Naive thymus-derived CD8-positive, alpha-beta T cell (primary cell): ENCODE data around the gene LRRC4C. TPM values are rescaled to one million over a fixed set of nuclear protein-coding genes. Genes with fewer than 3 reads are reported as not detected.
"Not testable (repeated sequence)": the region's sequence is repeated elsewhere in the genome, so short reads cannot be mapped to it uniquely, and the experiment has no call there.

Source experiments
- ATAC-seq, 2 donors: fragments of 150-1000 bp; cut with Tn5 transposase in 1 of 2; sonication (Bioruptor Pico), chemical (Tn5 transposase) in 1 of 2; 1 replicate in 1 of 2; 2 replicates in 1 of 2; pipeline ENCODE4 v1.10.0; 2021; ENCODE audit warnings: mild to moderate bottlenecking in 2 of 2, moderate library complexity in 2 of 2
- POLR2A ChIA-PET: fragments of 350-600 bp; sonication (Branson Sonifier 250); formaldehyde crosslinking; loops from one replicate; lab custom pipeline; 2021; ENCODE audit warnings: antibody characterized with exemption; lab: Charles Lee
- DNase-seq, 10 donors: peaks; one replicate each; pipeline versions ENCODE4 v3.0.0 to v3.0.0-alpha.2; 2020 to 2022
- H3K27ac Mint-ChIP-seq, 10 donors: one replicate each; pipeline ENCODE4 v1.8.0; 2020 to 2022; ENCODE audit warnings: mild to moderate bottlenecking in 10 of 10, mixed read lengths in 10 of 10, moderate library complexity in 4 of 10, inconsistent platforms in 1 of 10
- H3K27me3 Mint-ChIP-seq, 5 donors: one replicate each; pipeline ENCODE4 v1.8.0; 2021 to 2022; ENCODE audit warnings: mixed read lengths in 5 of 5
- H3K36me3 Mint-ChIP-seq, 3 donors: one replicate each; pipeline ENCODE4 v1.8.0; 2020 to 2022; ENCODE audit warnings: mixed read lengths in 3 of 3, mild to moderate bottlenecking in 2 of 3, inconsistent platforms in 1 of 3
- H3K4me1 Mint-ChIP-seq, 4 donors: one replicate each; pipeline ENCODE4 v1.8.0; 2021 to 2022; ENCODE audit warnings: mixed read lengths in 4 of 4
- H3K4me3 Mint-ChIP-seq, 10 donors: one replicate each; pipeline ENCODE4 v1.8.0; 2020 to 2022; ENCODE audit warnings: mild to moderate bottlenecking in 10 of 10, mixed read lengths in 10 of 10, moderate library complexity in 6 of 10, inconsistent platforms in 1 of 10
- H3K9me3 Mint-ChIP-seq, 9 donors: one replicate each; pipeline ENCODE4 v1.8.0; 2020 to 2022; ENCODE audit warnings: mixed read lengths in 9 of 9, mild to moderate bottlenecking in 3 of 9, inconsistent platforms in 1 of 9, moderate library complexity in 1 of 9
- polyA plus RNA-seq, 3 donors: library from polyadenylated mRNA; unstranded; fragments of 300-500 nt; fragmentation: Illumina TruSeq; gene quantifications; one replicate each; pipeline ENCODE4 v1.2.3, GENCODE V29; 2021
- total RNA-seq, 8 experiments: library from RNA in 2 of 8; stranded (reverse) in 2 of 8; gene quantifications; one replicate each; pipeline ENCODE4 v1.2.3 and lab custom pipeline; 2021 to 2026

The LRRC4C gene
- total and polyA plus RNA-seq, 5 experiments from 2014 or later, result not detected

- no peaks in the 10 kb centered on the region for H3K27me3 Mint-ChIP-seq
- no peak for DNase-seq
- H3K9me3 Mint-ChIP-seq, result peaks cover 4 to 35% (median 20%) of the 10 kb centered on the region in 9 donors
- H3K4me3 Mint-ChIP-seq, result no peak overlapping the region
- POLR2A ChIA-PET, result no interaction called here
- no peak for ATAC-seq
- H3K27ac Mint-ChIP-seq, result no peak overlapping the region
- H3K4me1 Mint-ChIP-seq, result no peaks in the 10 kb centered on the region
- no peaks in the 10 kb centered on the region for H3K36me3 Mint-ChIP-seq
Measured at GRCh38 chr11:41050791-41051190, 408.7 kb downstream of the LRRC4C start.

GRCh38 chr11:41047229-41047628 is 412.2 kb downstream of the LRRC4C start:
- no peak overlapping the region for H3K27ac Mint-ChIP-seq
- no peaks in the 10 kb centered on the region for H3K4me1 Mint-ChIP-seq
- no peaks in the 10 kb centered on the region for H3K36me3 Mint-ChIP-seq
- H3K9me3 Mint-ChIP-seq, result peaks cover 4 to 34% (median 20%) of the 10 kb centered on the region in 9 donors
- ATAC-seq, result no peak
- no peaks in the 10 kb centered on the region for H3K27me3 Mint-ChIP-seq
- no peak for DNase-seq
- POLR2A ChIA-PET, result no interaction called here
- no peak overlapping the region for H3K4me3 Mint-ChIP-seq

DNA sequence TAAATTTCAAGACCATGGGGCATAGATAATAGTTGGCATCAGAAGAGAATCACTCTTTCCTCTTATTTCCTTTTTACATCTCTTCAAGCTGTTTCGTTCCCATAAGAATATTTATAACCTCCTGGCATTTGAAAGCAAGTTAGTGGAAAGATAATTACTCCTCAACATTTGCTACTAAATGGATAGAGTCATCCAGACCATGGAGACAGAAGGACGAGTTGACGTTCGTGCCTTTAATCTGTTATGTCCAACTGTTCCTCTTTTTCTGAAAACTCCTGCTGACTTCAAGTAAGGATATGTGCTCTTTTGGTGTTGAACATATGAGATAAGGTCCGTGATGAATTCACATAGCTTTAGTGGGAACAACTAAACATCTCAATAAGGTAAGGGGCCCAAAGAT is 414.2 kb downstream of the LRRC4C start:
- no peak for ATAC-seq
- Mint-ChIP-seq H3K27me3 (no peaks in the 10 kb centered on the region), H3K4me1 (no peaks in the 10 kb centered on the region)

DNA sequence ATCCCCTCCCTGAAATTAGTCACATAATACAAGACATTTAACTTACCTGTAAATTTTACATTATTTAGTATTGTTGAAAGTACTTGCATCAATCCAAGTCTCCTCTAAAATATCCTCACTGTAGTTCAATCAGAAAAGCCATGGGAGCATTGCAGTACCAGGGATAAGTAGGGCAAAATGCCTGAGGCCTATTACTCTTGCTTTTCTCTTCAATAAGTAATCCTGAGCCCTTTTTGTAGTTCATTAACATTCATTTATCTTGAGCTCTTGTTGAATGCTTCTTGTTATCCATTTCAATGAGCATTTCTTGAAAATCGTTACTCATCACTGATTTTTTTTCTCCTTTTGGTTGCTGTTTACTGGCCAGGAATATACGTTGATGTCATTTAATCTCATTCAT is 414.7 kb downstream of the LRRC4C start:
- Mint-ChIP-seq H3K36me3 (no peaks in the 10 kb centered on the region), H3K27ac (no peak overlapping the region), H3K4me3 (no peak overlapping the region), H3K27me3 (no peaks in the 10 kb centered on the region), H3K9me3 (peaks cover 4 to 31% (median 18%) of the 10 kb centered on the region in 9 donors), H3K4me1 (no peaks in the 10 kb centered on the region)
- ATAC-seq (no peak), DNase-seq (no peak)
- POLR2A ChIA-PET, result no interaction called here

More for the DNA sequence above, 414.2 kb downstream of the LRRC4C start:
- Mint-ChIP-seq H3K4me3 (no peak overlapping the region), H3K27ac (no peak overlapping the region), H3K9me3 (peaks cover 4 to 27% (median 20%) of the 10 kb centered on the region in 9 donors), H3K36me3 (no peaks in the 10 kb centered on the region)
- DNase-seq, result no peak
- POLR2A ChIA-PET, result no interaction called here

- H3K9me3 Mint-ChIP-seq, result peaks cover 0 to 17% (median 13%) of the 10 kb centered on the region in 9 donors
- H3K27me3 Mint-ChIP-seq, result no peaks in the 10 kb centered on the region
- no peak overlapping the region for H3K4me3 Mint-ChIP-seq
- no peaks in the 10 kb centered on the region for H3K36me3 Mint-ChIP-seq
- DNase-seq, result no peak
- H3K27ac Mint-ChIP-seq, result no peak overlapping the region
- ATAC-seq, result no peak
- no peaks in the 10 kb centered on the region for H3K4me1 Mint-ChIP-seq
- POLR2A ChIA-PET, result no interaction called here
Measured at GRCh38 chr11:41042688-41043087, 416.8 kb downstream of the LRRC4C start.

DNA sequence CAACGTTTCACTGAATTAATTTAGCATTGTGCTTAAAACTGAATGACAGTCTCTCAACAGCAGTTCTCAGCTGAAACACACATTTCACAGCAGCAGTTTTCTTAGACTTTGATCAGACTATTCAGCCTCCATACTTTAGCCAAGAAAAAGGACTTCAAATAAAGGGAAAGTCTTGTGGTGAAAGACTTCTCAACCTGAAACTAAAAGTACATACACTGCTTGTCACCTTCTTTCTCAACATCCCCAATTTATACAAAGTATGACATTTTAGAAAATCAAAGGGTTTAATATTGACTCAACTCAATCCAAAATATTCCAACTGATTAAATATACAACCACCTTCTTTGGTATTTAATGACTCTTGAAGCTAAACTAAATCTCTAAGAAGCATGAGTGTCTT is 419.0 kb downstream of the LRRC4C start:
- Mint-ChIP-seq H3K4me3 (no peak overlapping the region), H3K27ac (no peak overlapping the region), H3K9me3 (peaks cover 0 to 21% (median 11%) of the 10 kb centered on the region in 9 donors), H3K36me3 (no peaks in the 10 kb centered on the region), H3K4me1 (no peaks in the 10 kb centered on the region), H3K27me3 (no peaks in the 10 kb centered on the region)
- DNase-seq, result no peak
- POLR2A ChIA-PET, result no interaction called here
- no peak for ATAC-seq

GRCh38 chr11:41039592-41039991 is 419.9 kb downstream of the LRRC4C start:
- POLR2A ChIA-PET, result no interaction called here
- Mint-ChIP-seq H3K9me3 (peaks cover 0 to 21% (median 10%) of the 10 kb centered on the region in 9 donors), H3K4me3 (peak overlapping the region in 1 of 10 donors; percentile 10), H3K4me1 (no peaks in the 10 kb centered on the region), H3K27ac (no peak overlapping the region), H3K36me3 (no peaks in the 10 kb centered on the region), H3K27me3 (no peaks in the 10 kb centered on the region)
- no peak for ATAC-seq
- DNase-seq, result no peak

- H3K27me3 Mint-ChIP-seq, result no peaks in the 10 kb centered on the region
- H3K36me3 Mint-ChIP-seq, result no peaks in the 10 kb centered on the region
- no peaks in the 10 kb centered on the region for H3K4me1 Mint-ChIP-seq
- ATAC-seq (no peak), DNase-seq (no peak)
- no peak overlapping the region for H3K27ac Mint-ChIP-seq
- peaks cover 0 to 19% (median 6%) of the 10 kb centered on the region in 9 donors for H3K9me3 Mint-ChIP-seq
- H3K4me3 Mint-ChIP-seq, result no peak overlapping the region
- POLR2A ChIA-PET, result no interaction called here
Measured at GRCh38 chr11:41031551-41032060, 427.8 kb downstream of the LRRC4C start.

DNA sequence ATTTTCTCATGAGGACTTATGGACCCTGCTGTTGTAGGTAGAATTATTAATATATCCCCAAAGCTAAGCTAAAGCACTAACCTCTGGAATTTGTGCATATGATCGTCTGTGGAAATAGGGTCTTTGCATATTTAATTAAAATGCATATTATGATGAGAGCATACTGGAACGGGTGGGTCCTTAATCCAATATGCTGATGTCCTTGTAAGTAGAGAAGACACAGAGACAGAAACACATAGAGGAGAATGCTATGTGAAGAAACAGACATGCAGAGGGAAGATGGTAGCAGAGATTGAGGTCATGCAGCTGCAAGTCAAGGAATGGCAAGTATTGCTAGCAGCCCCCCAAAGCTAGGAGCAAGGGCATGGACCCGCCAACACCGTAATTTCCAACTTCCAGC is 439.2 kb downstream of the LRRC4C start:
- Mint-ChIP-seq H3K9me3 (peaks cover 6 to 53% (median 18%) of the 10 kb centered on the region in 9 donors), H3K4me1 (no peaks in the 10 kb centered on the region), H3K27me3 (no peaks in the 10 kb centered on the region), H3K4me3 (no peak overlapping the region), H3K36me3 (no peaks in the 10 kb centered on the region), H3K27ac (no peak overlapping the region)
- DNase-seq (no peak), ATAC-seq (no peak)
- POLR2A ChIA-PET, result no interaction called here

DNA sequence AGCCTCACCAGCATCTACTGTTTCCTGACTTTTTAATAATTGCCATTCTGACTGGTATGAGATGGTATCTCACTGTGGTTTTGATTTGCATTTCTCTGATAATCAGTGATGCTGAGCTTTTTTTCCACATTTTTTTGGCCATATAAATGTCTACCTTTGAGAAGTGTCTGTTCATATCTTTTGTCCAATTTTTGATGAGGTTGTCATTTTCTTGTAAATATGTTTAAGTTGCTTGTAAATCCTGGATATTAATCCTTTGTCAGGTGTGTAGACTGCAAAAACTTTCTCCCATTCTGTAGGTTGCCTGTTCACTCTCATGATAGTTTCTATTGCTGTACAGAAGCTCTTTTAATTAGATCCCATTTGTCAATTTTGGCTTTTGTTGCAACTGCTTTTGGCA is 439.8 kb downstream of the LRRC4C start:
- POLR2A ChIA-PET, DNase-seq, H3K27me3 Mint-ChIP-seq, H3K4me3 Mint-ChIP-seq, H3K27ac Mint-ChIP-seq, ATAC-seq, H3K4me1 Mint-ChIP-seq, H3K36me3 Mint-ChIP-seq: not testable (repeated sequence)
- H3K9me3 Mint-ChIP-seq, result peaks cover 6 to 48% (median 19%) of the 10 kb centered on the region in 9 donors

- H3K27ac Mint-ChIP-seq, result no peak overlapping the region
- no peak for DNase-seq
- H3K4me3 Mint-ChIP-seq, result no peak overlapping the region
- no peaks in the 10 kb centered on the region for H3K4me1 Mint-ChIP-seq
- no peaks in the 10 kb centered on the region for H3K27me3 Mint-ChIP-seq
- peaks cover 7 to 48% (median 24%) of the 10 kb centered on the region in 9 donors for H3K9me3 Mint-ChIP-seq
- H3K36me3 Mint-ChIP-seq, result no peaks in the 10 kb centered on the region
- POLR2A ChIA-PET, result no interaction called here
- ATAC-seq, result no peak
Measured at GRCh38 chr11:41018224-41018623, 441.2 kb downstream of the LRRC4C start.

GRCh38 chr11:41010361-41011050 is 448.9 kb downstream of the LRRC4C start:
- Mint-ChIP-seq H3K36me3 (peaks cover 0 to 2% (median 0%) of the 10 kb centered on the region in 3 donors), H3K4me1 (no peaks in the 10 kb centered on the region), H3K27me3 (no peaks in the 10 kb centered on the region), H3K4me3 (no peak overlapping the region), H3K27ac (no peak overlapping the region), H3K9me3 (peaks cover 5 to 33% (median 16%) of the 10 kb centered on the region in 9 donors)
- no peak for ATAC-seq
- POLR2A ChIA-PET, result no interaction called here
- DNase-seq, result no peak

DNA sequence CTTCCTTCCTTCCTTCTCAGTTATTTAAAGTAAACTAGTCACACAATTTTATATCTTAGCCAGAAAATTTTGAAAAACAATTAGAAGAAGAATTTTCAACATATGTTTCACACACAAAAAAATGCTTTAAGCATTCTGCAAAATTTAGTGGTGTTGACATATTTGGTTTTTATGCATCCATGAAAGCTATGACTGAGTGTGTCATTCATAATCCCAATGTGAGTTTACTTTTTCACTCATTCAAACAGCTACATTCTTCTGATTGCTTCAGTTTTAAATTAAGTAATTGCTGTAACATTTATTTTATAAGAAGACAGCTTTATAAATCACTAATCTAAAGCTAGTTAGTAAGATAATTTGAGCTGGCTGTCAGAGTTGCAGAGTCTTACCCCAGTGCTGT is 453.5 kb downstream of the LRRC4C start:
- H3K9me3 Mint-ChIP-seq, result peaks cover 9 to 42% (median 14%) of the 10 kb centered on the region in 9 donors
- no peak overlapping the region for H3K4me3 Mint-ChIP-seq
- no peaks in the 10 kb centered on the region for H3K27me3 Mint-ChIP-seq
- no peaks in the 10 kb centered on the region for H3K4me1 Mint-ChIP-seq
- H3K36me3 Mint-ChIP-seq, result peaks cover 0 to 2% (median 0%) of the 10 kb centered on the region in 3 donors
- no peak for ATAC-seq
- POLR2A ChIA-PET, result no interaction called here
- no peak for DNase-seq
- H3K27ac Mint-ChIP-seq, result no peak overlapping the region
